Endometrial microvascular endothelial cells (primary cell): ENCODE results near the gene ZNF778. TPM values are rescaled to one million over a fixed set of nuclear protein-coding genes. Genes with fewer than 3 reads are reported as not detected.
"Not testable (repeated sequence)": the region's sequence is repeated elsewhere in the genome, so short reads cannot be mapped to it uniquely, and the experiment has no call there.

Experiments
- in situ Hi-C: cut with HindIII; loops from 2 replicates; pipeline ENCODE4 v1.10.0; 2017; ENCODE audit warnings: low sequenced_read_pairs, low pct_unique_long_range_greater_than_20kb; ENCODE audit errors: inconsistent ontology term
- total RNA-seq: library from RNA; depleted of rRNA; stranded (reverse); fragments of >200 nt; gene quantifications from one replicate; pipeline ENCODE4 v1.2.3, GENCODE V29; 2015; ENCODE audit errors: inconsistent ontology term

ZNF778 gene
- total RNA-seq, 1 donor from 2014 or later, result 3.2 TPM

GRCh38 chr16:89207993-89208392 lies 9.5 kb upstream of the ZNF778 start:
- in situ Hi-C loops, result no loop called here

GRCh38 chr16:89209522-89210044 lies 7.9 kb upstream of the ZNF778 start:
- in situ Hi-C loops, result no loop called here

DNA sequence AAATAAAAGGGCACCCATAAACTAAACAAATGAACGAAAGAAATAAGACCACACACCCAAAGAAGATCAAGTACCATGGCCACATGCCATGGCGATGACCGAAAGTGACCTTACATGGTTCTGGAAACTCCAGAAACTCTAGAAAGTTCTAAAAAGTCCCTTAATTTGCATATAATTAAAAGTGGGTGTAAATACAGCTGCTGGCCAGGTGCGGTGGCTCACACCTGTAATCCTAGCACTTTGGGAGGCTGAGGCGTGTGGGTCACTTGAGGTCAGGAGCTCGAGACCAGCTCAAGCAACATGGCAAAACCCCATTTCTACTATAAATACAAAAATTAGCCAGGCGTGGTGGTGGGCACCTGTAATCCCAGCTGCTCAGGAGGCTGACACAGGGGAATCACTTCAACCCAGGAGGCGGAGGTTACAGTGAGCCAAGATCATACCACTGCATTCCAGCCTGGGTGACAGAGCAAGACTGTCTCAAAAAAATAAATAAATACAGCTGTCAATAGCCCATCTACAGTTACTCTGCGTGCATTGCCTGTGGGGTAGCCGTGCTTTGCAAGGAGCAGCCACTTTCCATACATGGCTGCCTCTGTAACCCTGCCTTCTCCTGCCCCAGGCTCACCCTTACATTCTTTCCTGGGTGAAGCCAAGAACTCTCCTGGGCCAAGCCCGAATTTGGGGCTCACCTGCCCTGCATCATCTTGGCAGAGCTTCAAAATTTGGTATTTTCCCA lies 7.2 kb upstream of the ZNF778 start:
- in situ Hi-C loops, result no loop called here

DNA sequence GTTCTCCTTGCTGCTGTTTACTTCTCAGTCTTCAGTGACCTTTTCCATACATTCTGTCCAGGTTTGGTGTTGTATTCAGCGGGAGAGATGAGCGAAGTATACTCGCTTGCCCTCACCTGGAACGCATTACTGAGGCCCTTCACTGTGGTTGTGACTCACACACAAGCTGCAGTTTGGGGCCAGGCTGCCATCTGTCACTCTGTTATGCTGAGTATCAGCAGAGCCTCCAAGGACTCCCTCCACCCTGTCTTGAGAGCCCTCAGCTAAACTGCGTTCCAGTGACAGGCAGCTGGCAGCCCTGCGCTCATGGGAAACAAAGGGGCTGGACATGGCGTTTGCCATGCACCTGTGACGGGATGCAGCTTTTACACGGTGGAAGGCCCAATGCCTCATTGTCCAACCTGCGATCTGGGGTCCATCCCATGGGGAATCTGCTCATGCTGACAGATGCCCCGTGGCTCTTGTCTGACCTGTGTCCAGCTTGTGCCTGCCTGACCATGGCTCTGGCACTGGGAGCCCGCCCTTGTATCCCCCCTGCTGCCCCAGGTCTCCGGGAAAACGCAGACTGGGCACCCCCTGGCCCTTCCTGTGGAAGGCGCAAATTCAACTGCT lies 6.5 kb upstream of the ZNF778 start:
- in situ Hi-C loops, result no loop called here

GRCh38 chr16:89216315-89217137 lies 977 bp upstream of the ZNF778 start:
- in situ Hi-C loops, result no loop called here

DNA sequence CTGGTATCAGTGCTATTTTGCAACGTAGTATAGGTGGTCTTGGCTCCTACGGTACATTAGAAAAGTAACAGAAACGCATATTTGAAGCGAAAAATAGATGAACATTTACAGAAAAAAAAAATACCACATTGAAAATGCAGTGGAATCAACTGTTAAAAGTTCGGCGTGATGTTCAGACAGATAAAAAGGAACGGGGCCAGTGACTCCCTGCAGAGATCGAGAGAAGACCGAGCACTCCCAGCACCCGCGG lies 440 bp upstream of the ZNF778 start:
- in situ Hi-C loops, result no loop called here

DNA sequence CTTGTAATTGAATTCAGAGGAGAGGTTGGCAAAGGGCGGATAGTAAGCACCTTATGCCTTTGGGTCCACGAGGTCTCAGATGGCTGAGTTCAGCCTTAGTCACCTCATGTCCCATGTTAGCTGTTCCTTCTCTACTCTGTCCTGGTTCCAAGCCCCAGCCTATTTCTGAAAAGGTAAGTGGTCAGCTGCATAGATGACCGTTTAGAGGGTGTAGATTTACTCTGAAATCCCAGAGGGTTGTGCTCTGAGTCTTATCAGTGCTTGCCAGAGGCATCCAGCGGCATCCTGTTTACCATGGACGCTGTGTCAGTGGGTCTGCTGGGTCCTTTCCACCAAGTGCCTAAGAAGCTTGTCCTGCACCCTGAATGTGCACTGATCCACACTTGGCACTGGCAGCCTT lies 1.9 kb downstream of the ZNF778 start:
- in situ Hi-C loops, result no loop called here

DNA sequence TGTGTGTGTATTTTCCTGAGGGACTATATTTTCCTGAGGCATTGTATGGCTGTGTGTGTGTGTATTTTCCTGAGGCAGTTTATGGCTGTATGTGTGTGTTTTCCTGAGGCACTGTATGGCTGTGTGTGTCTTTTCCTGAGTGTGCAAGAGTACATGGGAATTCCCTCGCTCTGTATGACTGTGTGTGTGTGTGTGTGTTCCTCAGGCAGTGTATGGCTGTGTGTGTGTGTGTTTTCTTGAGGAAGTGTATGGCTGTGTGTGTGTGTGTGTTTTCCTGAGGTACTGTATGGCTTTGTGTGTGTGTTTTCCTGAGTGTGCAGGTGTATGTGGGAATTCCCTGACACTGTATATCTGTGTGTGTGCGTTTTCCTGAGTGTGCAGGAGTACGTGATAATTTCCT lies 4.1 kb downstream of the ZNF778 start:
- in situ Hi-C loops, result no loop called here

GRCh38 chr16:89222931-89223330 lies 5.4 kb downstream of the ZNF778 start:
- in situ Hi-C loops, result no loop called here

- in situ Hi-C loops, result no loop called here
Measured at GRCh38 chr16:89224665-89225064, 7.2 kb downstream of the ZNF778 start.

DNA sequence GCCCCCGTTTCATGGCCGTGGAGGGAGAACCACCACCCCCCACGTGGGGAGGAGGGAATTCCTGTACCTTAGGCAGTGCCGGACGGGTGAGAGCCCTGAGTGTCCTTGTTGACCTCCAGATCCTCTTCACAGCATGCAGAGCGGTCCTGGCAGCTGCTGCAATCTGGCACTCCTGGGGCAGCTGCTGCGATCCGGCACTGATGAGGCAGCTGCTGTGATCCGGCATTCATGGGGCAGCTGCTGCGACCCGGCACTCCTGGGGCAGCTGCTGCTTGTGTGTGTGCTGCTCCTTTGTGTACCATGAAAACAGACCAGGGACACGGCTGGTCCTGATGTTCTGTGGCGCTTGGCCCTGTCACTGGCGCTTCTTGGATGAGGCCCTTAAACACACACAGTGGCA lies 12.8 kb downstream of the ZNF778 start:
- in situ Hi-C loops, result no loop called here

- in situ Hi-C loops, result no loop called here
Measured at GRCh38 chr16:89232107-89232506, 14.6 kb downstream of the ZNF778 start.

GRCh38 chr16:89233678-89234490 lies 16.4 kb downstream of the ZNF778 start:
- in situ Hi-C loops, result no loop called here

DNA sequence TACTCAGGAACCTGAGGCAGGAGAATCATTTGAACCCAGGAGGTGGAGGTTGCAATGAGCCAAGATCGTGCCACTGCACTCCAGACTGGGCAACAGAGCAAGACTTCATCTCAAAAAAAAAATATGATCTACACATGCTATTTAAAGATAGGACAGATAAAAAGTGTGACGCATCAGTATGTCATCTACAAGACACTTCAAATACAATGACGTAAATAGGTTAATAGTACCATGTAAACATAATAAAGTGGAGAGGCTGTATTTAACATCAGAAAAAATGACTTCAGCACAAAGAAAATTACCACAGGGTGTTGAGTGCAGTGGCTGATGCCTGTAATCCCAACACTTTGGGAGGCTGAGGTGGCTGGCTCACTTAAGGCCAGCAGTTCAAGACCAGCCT lies 20.2 kb downstream of the ZNF778 start:
- in situ Hi-C loops, result no loop called here

DNA sequence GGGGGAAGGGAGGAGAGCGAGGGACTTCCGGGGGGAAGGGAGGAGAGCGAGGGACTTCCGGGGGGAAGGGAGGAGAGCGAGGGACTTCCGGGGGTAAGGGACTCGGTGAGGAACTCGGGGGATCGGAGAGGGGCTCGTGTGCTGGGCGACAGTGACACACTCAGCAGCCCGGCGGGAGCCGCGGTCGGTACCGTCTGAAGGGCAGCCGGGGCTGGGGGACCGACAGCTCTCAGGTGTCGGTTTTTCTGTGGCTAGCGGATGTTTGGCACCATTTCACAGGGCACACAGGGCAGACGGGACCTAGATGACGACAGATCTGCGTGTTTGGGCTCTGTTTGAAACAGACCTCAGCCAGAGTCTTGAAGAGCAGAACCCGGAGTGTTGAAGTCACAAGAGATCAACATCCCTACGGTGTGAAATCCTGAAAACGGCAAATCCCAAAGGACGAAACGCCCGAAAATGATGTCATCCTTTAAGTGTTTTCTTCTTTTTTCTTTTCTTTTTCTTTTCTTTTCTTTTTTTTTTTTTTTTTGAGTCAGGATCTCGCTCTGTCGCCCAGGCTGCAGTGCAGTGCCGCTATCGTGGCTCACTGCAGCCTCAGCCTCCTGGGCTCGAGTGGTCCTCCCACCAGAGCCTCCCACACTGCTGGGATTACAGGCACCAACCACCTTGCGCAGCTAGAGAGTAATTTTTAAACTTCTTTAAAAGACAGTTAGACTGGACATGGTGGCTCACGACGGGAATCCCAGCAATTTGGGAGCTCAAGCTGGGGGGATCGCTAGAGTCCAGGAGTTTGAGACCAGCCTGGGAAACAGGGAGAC lies 23.9 kb downstream of the ZNF778 start:
- in situ Hi-C loops, result no loop called here

GRCh38 chr16:89242795-89243200 lies 25.3 kb downstream of the ZNF778 start:
- in situ Hi-C loops, result no loop called here

DNA sequence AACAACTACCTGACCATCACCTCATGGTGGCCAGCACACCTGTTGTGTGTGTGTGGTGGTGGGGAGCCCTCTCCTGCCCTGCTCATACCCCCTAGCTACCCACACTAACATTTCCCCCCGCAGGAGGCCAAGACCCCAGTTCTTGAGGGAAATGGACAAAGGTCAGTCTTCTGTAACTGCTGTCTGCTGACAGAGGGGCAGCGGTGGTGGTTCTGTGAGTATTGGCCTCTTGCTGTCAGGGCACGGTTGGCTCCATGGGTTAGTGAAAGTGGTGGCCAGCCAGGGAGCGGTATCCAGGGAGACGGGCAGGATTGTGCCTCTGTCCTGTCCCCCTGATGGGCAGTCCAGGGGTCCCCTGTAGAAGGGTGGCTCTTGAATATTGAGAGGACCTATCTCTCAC lies 26.2 kb downstream of the ZNF778 start:
- in situ Hi-C loops, result no loop called here

GRCh38 chr16:89244264-89244663 lies 26.8 kb downstream of the ZNF778 start:
- in situ Hi-C loops, result not testable (repeated sequence)
